SIG-M5 treated with dmso at 0.1 percent for 504 hours (cell line): Measurements from ENCODE around the gene SSBP2.
"Not testable (repeated sequence)": the region's sequence is repeated elsewhere in the genome, so short reads cannot be mapped to it uniquely, and the experiment has no call there.

ENCODE experiments used
- DNase-seq: peaks from one replicate; lab custom pipeline; 2025; ENCODE audit not compliant: unreplicated experiment; lab: John Stamatoyannopoulos, UW

Gene SSBP2

GRCh38 chr5:81679885-81680284, 71.0 kb downstream of the SSBP2 start:
- DNase-seq = no peak

GRCh38 chr5:81675420-81675819, 75.5 kb downstream of the SSBP2 start:
- no peak for DNase-seq

- DNase-seq = no peak
Observed at GRCh38 chr5:81665795-81666194, 85.1 kb downstream of the SSBP2 start.

- DNase-seq = not testable (repeated sequence)
Observed at GRCh38 chr5:81660624-81661023, 90.3 kb downstream of the SSBP2 start.

- DNase-seq = no peak
Observed at GRCh38 chr5:81657386-81657785, 93.5 kb downstream of the SSBP2 start.

- DNase-seq = no peak
Observed at GRCh38 chr5:81656783-81657182, 94.1 kb downstream of the SSBP2 start.

GRCh38 chr5:81650987-81651386, 99.9 kb downstream of the SSBP2 start:
- DNase-seq = no peak

- DNase-seq = no peak
Observed at GRCh38 chr5:81646469-81646995, 104.4 kb downstream of the SSBP2 start.

- DNase-seq = no peak
Observed at GRCh38 chr5:81642210-81642609, 108.7 kb downstream of the SSBP2 start.

GRCh38 chr5:81639556-81639955, 111.3 kb downstream of the SSBP2 start:
- DNase-seq = no peak

GRCh38 chr5:81638471-81638870, 112.4 kb downstream of the SSBP2 start:
- no peak for DNase-seq

- DNase-seq = no peak
Observed at GRCh38 chr5:81633891-81634290, 117.0 kb downstream of the SSBP2 start.

GRCh38 chr5:81633471-81633870, 117.4 kb downstream of the SSBP2 start:
- DNase-seq = no peak

- DNase-seq = no peak
Observed at GRCh38 chr5:81632679-81633078, 118.2 kb downstream of the SSBP2 start.

GRCh38 chr5:81631621-81632020, 119.3 kb downstream of the SSBP2 start:
- no peak for DNase-seq

GRCh38 chr5:81631124-81631523, 119.8 kb downstream of the SSBP2 start:
- no peak for DNase-seq

GRCh38 chr5:81630684-81631083, 120.2 kb downstream of the SSBP2 start:
- no peak for DNase-seq

GRCh38 chr5:81629986-81630385, 120.9 kb downstream of the SSBP2 start:
- DNase-seq = no peak

GRCh38 chr5:81628061-81628460, 122.8 kb downstream of the SSBP2 start:
- not testable (repeated sequence) for DNase-seq

- no peak for DNase-seq
Observed at GRCh38 chr5:81626524-81626923, 124.4 kb downstream of the SSBP2 start.

- DNase-seq = no peak
Observed at GRCh38 chr5:81609810-81610375, 141.0 kb downstream of the SSBP2 start.

GRCh38 chr5:81608976-81609375, 141.9 kb downstream of the SSBP2 start:
- no peak for DNase-seq

- DNase-seq = no peak
Observed at GRCh38 chr5:81607693-81608092, 143.2 kb downstream of the SSBP2 start.
